Gastroesophageal sphincter (tissue), 4 donors: ENCODE measurements around the gene GABBR2. TPM values are rescaled to one million over a fixed set of nuclear protein-coding genes. Genes with fewer than 3 reads are reported as not detected.

Experiments
- ATAC-seq: fragments of 150-250 bp; one replicate; pipeline ENCODE4 v1.9.1; 2016; ENCODE audit warnings: mild to moderate bottlenecking, moderate library complexity
- H3K27ac ChIP-seq, 4 donors: fragments of 200-600 bp; sonication (generic) in 3 of 4; 1 replicate in 3 of 4; 2 replicates in 1 of 4; pipeline ENCODE4 v1.5.1; 2016 to 2019
- H3K27me3 ChIP-seq: fragments of 200-600 bp; sonication (generic); one replicate; pipeline ENCODE4 v1.5.1; 2019
- H3K36me3 ChIP-seq, 2 donors: fragments of 200-600 bp; sonication (generic); one replicate each; pipeline ENCODE4 v1.5.1; 2019; ENCODE audit warnings: control low read depth in 1 of 2
- H3K4me1 ChIP-seq, 3 donors: fragments of 200-600 bp; sonication (generic); 1 replicate in 2 of 3; 2 replicates in 1 of 3; pipeline ENCODE4 v1.5.1; 2016 to 2019; ENCODE audit warnings: control low read depth in 2 of 3
- H3K4me3 ChIP-seq, 2 donors: fragments of 200-600 bp; sonication (generic); one replicate each; pipeline ENCODE4 v1.5.1; 2019; ENCODE audit warnings: mild to moderate bottlenecking in 1 of 2, moderate library complexity in 1 of 2
- H3K9me3 ChIP-seq, 3 donors: fragments of 200-600 bp; sonication (generic); one replicate each; pipeline ENCODE4 v1.5.1; 2017 to 2019; ENCODE audit warnings: control low read depth in 2 of 3
- EP300 ChIP-seq: sonication (generic); formaldehyde crosslinking; IDR thresholded peaks from one replicate; pipeline ENCODE4 v1.6.1; 2017; ENCODE audit warnings: antibody characterized with exemption, mild to moderate bottlenecking
- POLR2A ChIP-seq, 2 donors: fragments of 450-650 bp; IDR thresholded peaks; one replicate each; pipeline ENCODE4 v1.6.1; 2017; ENCODE audit warnings: antibody characterized with exemption in 2 of 2, mild to moderate bottlenecking in 2 of 2, moderate library complexity in 1 of 2
- POLR2AphosphoS5 ChIP-seq: sonication (generic); formaldehyde crosslinking; IDR thresholded peaks from one replicate; pipeline ENCODE4 v1.6.1; 2017; ENCODE audit warnings: antibody characterized with exemption
- WGBS, 2 donors: methylation state at CpG; one replicate each; pipeline ENCODE4 v1.1.5; 2018; ENCODE audit warnings: low coverage in 1 of 2; 5-methylcytosine and 5-hydroxymethylcytosine counted together
- total RNA-seq, 4 donors: library from RNA; depleted of rRNA; stranded (reverse); fragments of >200 nt; gene quantifications; one replicate each; pipeline ENCODE4 v1.1.0, GENCODE V29; 2016
- TF ChIP-seq, protein P1 (sequence below), 4 experiments: fragments of 200-600 bp in 2 of 4; fragments of 450-650 bp in 2 of 4; sonication (generic) in 1 of 4; IDR thresholded peaks; one replicate each; pipeline ENCODE4 v1.5.1; 2017 to 2019; ENCODE audit warnings: antibody characterized with exemption in 4 of 4, mild to moderate bottlenecking in 2 of 4, moderate library complexity in 2 of 4

Gene GABBR2
- total RNA-seq, 4 donors from 2014 or later: 0.04 to 0.25 TPM; not detected in 2

DNA sequence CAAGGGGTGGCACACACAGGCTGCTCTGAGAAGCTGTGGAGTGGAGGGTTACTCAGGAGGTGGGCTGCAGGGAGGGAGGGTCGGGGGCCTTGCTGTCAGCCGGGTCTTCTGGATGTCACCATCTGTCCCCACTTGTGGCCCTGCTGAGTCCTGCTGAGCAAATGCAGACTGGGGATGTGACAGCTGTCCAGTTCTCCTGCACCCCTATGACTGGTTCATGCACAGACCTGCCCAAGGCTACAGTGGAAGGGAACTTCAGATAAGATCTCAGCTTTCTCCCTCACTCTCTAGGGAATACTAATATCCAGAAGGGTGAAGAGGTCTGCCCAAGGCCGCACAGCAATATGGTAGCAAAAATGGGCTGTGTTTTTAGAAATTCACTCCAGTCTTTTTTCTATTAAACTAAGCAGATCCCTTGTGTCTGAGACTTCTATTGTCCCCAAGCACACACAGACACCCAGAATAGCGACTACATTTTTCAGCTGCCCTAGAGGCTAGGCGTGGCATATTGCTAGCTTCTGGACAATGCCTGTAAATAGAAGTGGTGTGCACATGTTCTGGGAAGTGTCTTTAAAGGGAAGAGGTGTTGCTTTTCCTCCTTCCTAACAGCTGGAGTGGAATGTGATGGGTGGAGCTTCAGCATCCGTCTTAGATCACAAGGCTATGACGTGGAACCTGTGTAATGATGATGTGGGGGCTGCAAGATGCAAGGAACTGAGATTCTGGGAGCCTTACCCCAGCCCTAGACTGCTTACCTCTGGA lies 402.2 kb downstream of the GABBR2 start:
- Histone ChIP-seq H3K4me3 (no peak overlapping the region), H3K9me3 (no peaks in the 10 kb centered on the region), H3K27me3 (no peaks in the 10 kb centered on the region), H3K4me1 (no peaks in the 10 kb centered on the region), H3K36me3 (no peaks in the 10 kb centered on the region), H3K27ac (no peak overlapping the region)
- 51 to 54% methylated on average over 3 to 4 of the region's 7 CpGs for WGBS, 2 donors
- ATAC-seq: no peak
- TF ChIP-seq POLR2A (IDR thresholded peaks at IDR 0.05) (no peak), EP300 (no peak), POLR2AphosphoS5 (no peak)
- TF ChIP-seq, protein P1, sequence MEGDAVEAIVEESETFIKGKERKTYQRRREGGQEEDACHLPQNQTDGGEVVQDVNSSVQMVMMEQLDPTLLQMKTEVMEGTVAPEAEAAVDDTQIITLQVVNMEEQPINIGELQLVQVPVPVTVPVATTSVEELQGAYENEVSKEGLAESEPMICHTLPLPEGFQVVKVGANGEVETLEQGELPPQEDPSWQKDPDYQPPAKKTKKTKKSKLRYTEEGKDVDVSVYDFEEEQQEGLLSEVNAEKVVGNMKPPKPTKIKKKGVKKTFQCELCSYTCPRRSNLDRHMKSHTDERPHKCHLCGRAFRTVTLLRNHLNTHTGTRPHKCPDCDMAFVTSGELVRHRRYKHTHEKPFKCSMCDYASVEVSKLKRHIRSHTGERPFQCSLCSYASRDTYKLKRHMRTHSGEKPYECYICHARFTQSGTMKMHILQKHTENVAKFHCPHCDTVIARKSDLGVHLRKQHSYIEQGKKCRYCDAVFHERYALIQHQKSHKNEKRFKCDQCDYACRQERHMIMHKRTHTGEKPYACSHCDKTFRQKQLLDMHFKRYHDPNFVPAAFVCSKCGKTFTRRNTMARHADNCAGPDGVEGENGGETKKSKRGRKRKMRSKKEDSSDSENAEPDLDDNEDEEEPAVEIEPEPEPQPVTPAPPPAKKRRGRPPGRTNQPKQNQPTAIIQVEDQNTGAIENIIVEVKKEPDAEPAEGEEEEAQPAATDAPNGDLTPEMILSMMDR (IDR thresholded peaks at IDR 0.05): no peak

DNA sequence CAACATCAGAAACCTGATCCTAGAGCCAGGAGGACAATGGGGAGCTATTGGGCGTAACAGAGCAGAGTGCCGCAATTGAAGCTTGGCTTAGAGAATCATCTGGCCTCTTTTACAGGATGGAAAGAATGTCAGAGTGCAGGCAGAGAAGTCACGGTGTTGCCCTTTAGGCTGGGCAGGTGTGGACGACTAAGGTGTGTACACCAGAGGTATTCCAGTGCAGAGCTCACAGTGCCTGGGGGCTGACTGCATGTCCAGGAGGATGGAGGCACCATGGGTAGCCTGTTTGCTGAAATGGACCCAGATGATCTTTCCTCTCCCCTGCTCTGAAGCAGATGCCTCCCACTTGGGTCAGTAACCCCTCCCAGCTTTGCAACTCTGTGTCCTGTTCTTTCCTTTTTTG lies 404.4 kb downstream of the GABBR2 start:
- no peaks in the 10 kb centered on the region for H3K9me3 ChIP-seq
- 87 to 92% methylated on average over 2 to 3 of the region's 4 CpGs for WGBS, 2 donors
- TF ChIP-seq, protein P1 (IDR thresholded peaks at IDR 0.05): no peak
- TF ChIP-seq POLR2A (IDR thresholded peaks at IDR 0.05): no peak
- peaks cover 2% of the 10 kb centered on the region for H3K27me3 ChIP-seq
- H3K27ac ChIP-seq: no peak overlapping the region
- no peak for ATAC-seq
- no peaks in the 10 kb centered on the region for H3K36me3 ChIP-seq
- H3K4me1 ChIP-seq: no peaks in the 10 kb centered on the region
- H3K4me3 ChIP-seq: no peak overlapping the region

DNA sequence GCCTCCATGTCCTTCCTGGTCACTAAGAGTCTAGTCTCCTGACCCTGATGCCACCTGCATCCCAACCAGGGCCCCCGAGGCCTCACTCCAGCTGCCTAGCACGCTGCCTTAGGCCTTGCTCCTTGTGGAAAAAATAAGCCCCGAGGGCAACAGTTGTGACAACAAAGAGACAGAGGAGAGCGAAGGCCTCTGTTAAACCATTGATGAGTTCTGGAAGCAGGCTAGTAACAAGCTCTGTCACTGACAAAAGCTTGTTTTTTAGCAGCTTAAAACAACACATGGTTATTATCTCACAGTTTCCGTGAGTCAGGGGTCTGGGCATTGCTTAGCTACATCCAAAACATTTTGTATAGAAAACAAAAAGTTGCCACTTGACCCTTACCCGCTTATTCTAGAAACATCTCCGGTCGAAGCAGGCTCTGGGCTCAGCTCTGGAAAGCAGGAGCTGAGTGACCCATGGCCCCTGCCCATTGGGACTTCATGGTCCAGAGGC lies 405.1 kb downstream of the GABBR2 start:
- 88 to 92% methylated on average over 4 to 6 of the region's 8 CpGs for WGBS, 2 donors
- Histone ChIP-seq H3K27me3 (peaks cover 9% of the 10 kb centered on the region), H3K27ac (no peak overlapping the region), H3K9me3 (no peaks in the 10 kb centered on the region), H3K4me1 (no peaks in the 10 kb centered on the region), H3K4me3 (no peak overlapping the region), H3K36me3 (no peaks in the 10 kb centered on the region)
- TF ChIP-seq POLR2AphosphoS5 (no peak), POLR2A (IDR thresholded peaks at IDR 0.05) (no peak), EP300 (no peak)
- TF ChIP-seq, protein P1 (IDR thresholded peaks at IDR 0.05): no peak
- ATAC-seq: no peak

DNA sequence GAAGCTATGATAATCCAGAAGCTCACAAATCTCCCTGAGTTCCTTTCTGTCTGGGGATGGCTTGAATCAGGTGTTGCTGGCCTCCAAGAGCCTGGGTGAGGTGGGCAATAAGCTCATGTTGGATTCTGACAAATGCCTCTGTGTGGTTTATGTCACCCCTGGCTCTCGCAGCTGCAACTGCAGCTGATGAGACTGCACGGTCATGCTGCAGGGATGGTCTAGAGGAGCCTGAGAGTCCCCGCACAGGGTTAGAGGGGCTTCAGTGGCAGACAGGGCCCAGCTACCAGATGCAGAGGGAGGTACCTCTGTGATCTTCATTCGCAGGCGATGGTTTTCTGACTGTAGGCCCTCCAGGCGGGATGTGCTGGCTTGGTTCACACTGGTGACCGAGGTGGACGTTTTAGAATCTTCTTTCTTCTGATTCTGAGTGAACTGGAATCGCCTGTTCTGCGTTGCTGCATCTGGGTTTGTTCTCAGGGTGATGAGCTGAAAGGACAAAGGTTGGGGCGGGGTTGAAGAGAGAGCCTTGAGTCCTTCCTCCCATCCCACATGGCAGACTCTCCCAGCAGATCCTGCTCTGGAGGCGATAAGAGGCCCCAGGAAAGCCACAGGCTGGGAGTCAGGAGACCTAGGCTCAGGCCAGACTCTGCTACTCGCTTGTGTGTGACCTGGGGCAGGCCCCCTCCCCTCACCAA lies 405.6 kb downstream of the GABBR2 start:
- TF ChIP-seq EP300 (no peak), POLR2A (IDR thresholded peaks at IDR 0.05) (no peak), POLR2AphosphoS5 (no peak)
- TF ChIP-seq, protein P1 (IDR thresholded peaks at IDR 0.05): no peak
- no peaks in the 10 kb centered on the region for H3K9me3 ChIP-seq
- H3K4me3 ChIP-seq: no peak overlapping the region
- peaks cover 9% of the 10 kb centered on the region for H3K27me3 ChIP-seq
- H3K27ac ChIP-seq: no peak overlapping the region
- H3K4me1 ChIP-seq: no peaks in the 10 kb centered on the region
- ATAC-seq: no peak
- H3K36me3 ChIP-seq: no peaks in the 10 kb centered on the region
- 88% methylated on average over 6 to 7 of the region's 13 CpGs for WGBS, 2 donors
